Fibroblast of the aortic adventitia (primary cell): ENCODE results near the gene FSTL4. TPM values are rescaled to one million over a fixed set of nuclear protein-coding genes. Genes with fewer than 3 reads are reported as not detected.
"Not testable (repeated sequence)": the region's sequence is repeated elsewhere in the genome, so short reads cannot be mapped to it uniquely, and the experiment has no call there.

Source experiments
- DNase-seq: peaks from one replicate; pipeline ENCODE4 v3.0.0-alpha.2; 2010; ENCODE audit warnings: low read depth
- H3K4me3 ChIP-seq: 2 replicates; pipeline ENCODE4 v1.5.1; 2011; ENCODE audit warnings: low read depth, mild to moderate bottlenecking, control low read depth, low read length, moderate library complexity
- CTCF ChIP-seq: IDR thresholded peaks from 2 replicates; pipeline ENCODE4 v1.5.1; 2011; ENCODE audit warnings: mild to moderate bottlenecking, low read length, control low read depth, inconsistent platforms; ENCODE audit not compliant: insufficient read depth
- total RNA-seq: library from RNA; depleted of rRNA; stranded (reverse); fragments of >200 nt; gene quantifications from 2 replicates; pipeline ENCODE4 v1.2.3, GENCODE V29; 2012; ENCODE audit warnings: low replicate concordance

Gene FSTL4
- total RNA-seq, 1 donor = not detected

GRCh38 chr5:133192716-133193115 lies 419.6 kb downstream of the FSTL4 start:
- TF ChIP-seq CTCF = no peak
- no peak overlapping the region for H3K4me3 ChIP-seq
- no peak for DNase-seq

GRCh38 chr5:133189881-133190280 lies 422.5 kb downstream of the FSTL4 start:
- no peak for TF ChIP-seq CTCF
- H3K4me3 ChIP-seq = no peak overlapping the region
- DNase-seq = no peak

GRCh38 chr5:133179405-133179804 lies 432.9 kb downstream of the FSTL4 start:
- TF ChIP-seq CTCF = no peak
- no peak overlapping the region for H3K4me3 ChIP-seq
- no peak for DNase-seq

GRCh38 chr5:133170756-133171387 lies 441.5 kb downstream of the FSTL4 start:
- DNase-seq, H3K4me3 ChIP-seq: not testable (repeated sequence)

GRCh38 chr5:133164759-133165158 lies 447.6 kb downstream of the FSTL4 start:
- no peak overlapping the region for H3K4me3 ChIP-seq
- TF ChIP-seq CTCF = no peak

GRCh38 chr5:133163839-133164238 lies 448.5 kb downstream of the FSTL4 start:
- TF ChIP-seq CTCF = no peak
- DNase-seq = no peak
- H3K4me3 ChIP-seq = no peak overlapping the region

More at GRCh38 chr5:133164759-133165158, 447.6 kb downstream of the FSTL4 start:
- no peak for DNase-seq

- no peak overlapping the region for H3K4me3 ChIP-seq
- no peak for TF ChIP-seq CTCF
- DNase-seq = no peak
Measured at GRCh38 chr5:133159543-133159942, 452.8 kb downstream of the FSTL4 start.
